GM12864 (cell line): Measurements from ENCODE around the gene THAP3.

Experiments used
- DNase-seq: peaks from one replicate; pipeline ENCODE4 v3.0.0-alpha.2; 2011; ENCODE audit warnings: low read depth
- H3K4me3 ChIP-seq: 2 replicates; pipeline ENCODE4 v1.5.1; 2011; ENCODE audit warnings: mild to moderate bottlenecking, low read depth, low read length, control low read depth
- TF ChIP-seq, protein P1 (sequence below): IDR thresholded peaks from 2 replicates; pipeline ENCODE4 v1.5.1; 2011; ENCODE audit warnings: low read depth, mild to moderate bottlenecking, moderate library complexity, low read length, control low read depth, inconsistent platforms; ENCODE audit errors: missing control alignments

The THAP3 gene

DNA sequence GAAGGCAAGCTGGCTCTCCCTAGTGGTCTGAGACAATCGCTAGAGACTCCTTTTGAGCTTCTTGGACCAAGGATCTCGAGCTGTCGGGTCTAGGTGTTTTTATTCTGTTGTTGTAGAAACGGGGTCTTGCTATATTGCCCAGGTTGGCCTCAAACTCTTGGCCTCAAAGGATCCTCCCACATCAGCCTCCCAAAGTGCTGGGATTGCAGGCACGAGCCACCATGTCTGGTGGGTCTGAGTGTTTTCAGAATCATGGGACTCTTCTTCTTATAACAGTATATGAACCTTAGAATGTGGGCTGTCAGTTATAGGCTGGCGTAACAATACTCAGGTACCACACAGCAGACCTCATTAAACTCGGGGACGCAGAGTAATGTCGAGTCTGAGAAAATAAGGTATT is 43.8 kb downstream of the THAP3 start:
- H3K4me3 ChIP-seq: no peak overlapping the region
- DNase-seq: no peak
- TF ChIP-seq, protein P1, sequence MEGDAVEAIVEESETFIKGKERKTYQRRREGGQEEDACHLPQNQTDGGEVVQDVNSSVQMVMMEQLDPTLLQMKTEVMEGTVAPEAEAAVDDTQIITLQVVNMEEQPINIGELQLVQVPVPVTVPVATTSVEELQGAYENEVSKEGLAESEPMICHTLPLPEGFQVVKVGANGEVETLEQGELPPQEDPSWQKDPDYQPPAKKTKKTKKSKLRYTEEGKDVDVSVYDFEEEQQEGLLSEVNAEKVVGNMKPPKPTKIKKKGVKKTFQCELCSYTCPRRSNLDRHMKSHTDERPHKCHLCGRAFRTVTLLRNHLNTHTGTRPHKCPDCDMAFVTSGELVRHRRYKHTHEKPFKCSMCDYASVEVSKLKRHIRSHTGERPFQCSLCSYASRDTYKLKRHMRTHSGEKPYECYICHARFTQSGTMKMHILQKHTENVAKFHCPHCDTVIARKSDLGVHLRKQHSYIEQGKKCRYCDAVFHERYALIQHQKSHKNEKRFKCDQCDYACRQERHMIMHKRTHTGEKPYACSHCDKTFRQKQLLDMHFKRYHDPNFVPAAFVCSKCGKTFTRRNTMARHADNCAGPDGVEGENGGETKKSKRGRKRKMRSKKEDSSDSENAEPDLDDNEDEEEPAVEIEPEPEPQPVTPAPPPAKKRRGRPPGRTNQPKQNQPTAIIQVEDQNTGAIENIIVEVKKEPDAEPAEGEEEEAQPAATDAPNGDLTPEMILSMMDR: no peak

DNA sequence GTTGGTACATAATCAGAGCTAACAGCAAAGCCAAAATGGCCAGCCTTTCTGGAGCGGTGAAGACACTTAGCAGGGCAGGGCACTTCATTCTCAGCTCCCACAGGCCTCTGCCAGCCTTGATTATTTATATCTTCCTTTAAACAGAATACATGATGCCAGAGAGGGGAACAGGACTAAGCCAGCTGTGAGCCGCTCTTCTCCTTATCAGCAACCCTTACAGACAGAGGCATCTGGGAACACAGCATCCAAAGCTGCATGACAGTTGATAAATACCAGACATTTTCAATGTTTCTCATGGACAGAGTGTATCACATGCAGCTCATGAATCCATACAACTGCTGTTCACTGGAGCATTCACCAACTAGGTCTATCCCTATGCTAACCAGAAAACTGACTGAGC is 47.9 kb downstream of the THAP3 start:
- no peak overlapping the region for H3K4me3 ChIP-seq
- no peak for DNase-seq
- TF ChIP-seq, protein P1: no peak

DNA sequence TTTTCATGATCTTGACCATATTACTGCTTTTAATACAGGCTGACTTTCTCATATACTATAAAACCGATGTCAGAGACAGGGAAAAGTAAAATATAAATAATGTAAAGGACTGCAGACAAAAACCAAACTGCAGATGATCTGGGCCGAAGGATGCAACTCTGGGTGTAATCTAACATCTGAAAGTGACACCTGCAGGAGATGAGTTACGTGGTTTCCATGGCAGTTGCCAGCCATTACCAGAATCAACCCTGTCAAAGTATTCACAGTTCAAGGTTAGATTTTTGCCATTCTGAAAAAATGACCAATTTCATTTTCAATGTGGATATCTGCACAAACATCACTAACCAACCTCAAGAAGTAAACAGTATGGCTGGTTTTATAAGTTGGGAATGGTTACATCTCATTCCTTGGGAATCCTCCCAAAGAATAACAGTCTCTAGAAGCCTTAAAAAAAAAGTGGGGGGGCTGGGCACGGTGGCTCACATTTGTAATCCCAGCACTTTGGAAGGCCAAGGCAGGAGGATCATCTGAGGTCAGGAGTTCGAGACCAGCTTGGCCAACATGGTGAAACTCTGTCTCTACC is 49.2 kb downstream of the THAP3 start:
- no peak for DNase-seq
- no peak overlapping the region for H3K4me3 ChIP-seq
- TF ChIP-seq, protein P1: no peak

DNA sequence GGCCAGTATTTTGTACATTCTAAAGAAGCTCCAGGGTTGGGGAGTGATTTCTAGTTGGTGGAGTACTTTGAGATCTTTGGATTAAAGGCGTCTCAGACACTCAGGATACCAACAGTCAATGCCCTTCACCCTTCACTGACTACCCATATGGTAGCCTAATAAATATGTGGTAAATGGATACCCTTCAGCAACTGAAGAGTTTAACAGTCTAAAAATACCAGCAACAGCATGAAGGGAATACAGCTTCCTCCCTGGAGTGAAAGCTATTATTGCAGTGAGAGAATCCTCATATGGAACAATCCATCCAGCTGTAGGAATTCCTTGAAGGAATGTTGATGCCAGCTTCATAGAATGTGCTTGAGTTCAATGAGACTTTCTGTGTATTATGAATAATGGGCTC is 50.1 kb downstream of the THAP3 start:
- TF ChIP-seq, protein P1: no peak
- no peak for DNase-seq
- no peak overlapping the region for H3K4me3 ChIP-seq

DNA sequence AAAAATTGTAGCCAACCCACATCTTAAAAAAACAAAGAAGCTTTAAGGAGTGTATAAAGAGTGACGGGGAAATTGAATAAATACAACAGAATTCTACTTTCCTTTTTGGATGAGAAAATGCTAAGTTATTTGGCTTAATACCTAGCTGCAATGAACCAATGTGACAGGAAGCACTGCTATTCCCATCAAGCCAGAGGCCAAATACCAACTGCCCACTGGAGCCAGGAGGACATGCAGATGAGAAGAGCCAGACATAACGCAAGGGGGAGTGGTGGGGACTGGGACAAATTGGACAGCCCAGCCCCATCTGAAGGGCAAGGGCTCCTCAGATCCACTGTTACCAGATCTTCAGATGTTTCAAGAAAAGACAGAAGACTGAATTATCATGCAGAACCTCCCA is 51.3 kb downstream of the THAP3 start:
- TF ChIP-seq, protein P1: no peak
- DNase-seq: no peak
- no peak overlapping the region for H3K4me3 ChIP-seq
